Mucosa of stomach (tissue), 1 donor: ENCODE data around the gene CD53.
"Not testable (repeated sequence)": the region's sequence is repeated elsewhere in the genome, so short reads cannot be mapped to it uniquely, and the experiment has no call there.

Experiments
- H3K27me3 ChIP-seq: one replicate; pipeline ENCODE4 v1.7.0; 2013; ENCODE audit warnings: mild to moderate bottlenecking, low read length; ENCODE audit not compliant: control insufficient read depth, insufficient read depth
- H3K36me3 ChIP-seq: one replicate; pipeline ENCODE4 v1.7.0; 2013; ENCODE audit warnings: low read length; ENCODE audit not compliant: control insufficient read depth, insufficient read depth
- H3K4me1 ChIP-seq: one replicate; pipeline ENCODE4 v1.7.0; 2013; ENCODE audit warnings: mild to moderate bottlenecking, low read length; ENCODE audit not compliant: control insufficient read depth, insufficient read depth
- H3K4me3 ChIP-seq: one replicate; pipeline ENCODE4 v1.7.0; 2013; ENCODE audit warnings: low read length
- H3K9ac ChIP-seq: one replicate; pipeline ENCODE4 v1.7.0; 2013; ENCODE audit warnings: mild to moderate bottlenecking, low read length, moderate library complexity
- H3K9me3 ChIP-seq: one replicate; pipeline ENCODE4 v1.7.0; 2013; ENCODE audit warnings: mild to moderate bottlenecking, low read length, moderate library complexity; ENCODE audit not compliant: control insufficient read depth
- donor health status: Pancreatic carcinoma.

The CD53 gene

GRCh38 chr1:110860174-110860573 is 12.8 kb upstream of the CD53 start:
- no peak overlapping the region for H3K9ac ChIP-seq
- no peak overlapping the region for H3K4me3 ChIP-seq
- no peaks in the 10 kb centered on the region for H3K9me3 ChIP-seq
- no peaks in the 10 kb centered on the region for H3K4me1 ChIP-seq
- H3K27me3 ChIP-seq, result no peaks in the 10 kb centered on the region
- no peaks in the 10 kb centered on the region for H3K36me3 ChIP-seq

- H3K36me3 ChIP-seq, H3K9ac ChIP-seq, H3K9me3 ChIP-seq: not testable (repeated sequence)
Observed at GRCh38 chr1:110860620-110861019, 12.3 kb upstream of the CD53 start.

GRCh38 chr1:110861942-110862341 is 11.0 kb upstream of the CD53 start:
- not testable (repeated sequence) for H3K4me3 ChIP-seq, H3K9me3 ChIP-seq, H3K4me1 ChIP-seq, H3K27me3 ChIP-seq, H3K36me3 ChIP-seq, H3K9ac ChIP-seq

More at GRCh38 chr1:110860620-110861019, 12.3 kb upstream of the CD53 start:
- H3K4me1 ChIP-seq, H3K27me3 ChIP-seq, H3K4me3 ChIP-seq: not testable (repeated sequence)

GRCh38 chr1:110864287-110864686 is 8.7 kb upstream of the CD53 start:
- Histone ChIP-seq H3K27me3 (no peaks in the 10 kb centered on the region), H3K9me3 (no peaks in the 10 kb centered on the region), H3K4me3 (no peak overlapping the region), H3K36me3 (no peaks in the 10 kb centered on the region), H3K9ac (no peak overlapping the region), H3K4me1 (no peaks in the 10 kb centered on the region)

GRCh38 chr1:110870721-110871388 is 2.1 kb upstream of the CD53 start:
- Histone ChIP-seq H3K9me3 (no peaks in the 10 kb centered on the region), H3K36me3 (no peaks in the 10 kb centered on the region), H3K9ac (no peak overlapping the region), H3K27me3 (no peaks in the 10 kb centered on the region), H3K4me3 (no peak overlapping the region), H3K4me1 (peaks cover 7% of the 10 kb centered on the region)

GRCh38 chr1:110872366-110872744 is 593 bp upstream of the CD53 start:
- no peak overlapping the region for H3K4me3 ChIP-seq
- no peak overlapping the region for H3K9ac ChIP-seq
- no peaks in the 10 kb centered on the region for H3K36me3 ChIP-seq
- peaks cover 7% of the 10 kb centered on the region for H3K4me1 ChIP-seq
- H3K27me3 ChIP-seq, result no peaks in the 10 kb centered on the region
- H3K9me3 ChIP-seq, result no peaks in the 10 kb centered on the region

GRCh38 chr1:110873856-110874255 is 908 bp downstream of the CD53 start:
- H3K9ac ChIP-seq, result peak overlapping the region; percentile 45
- no peaks in the 10 kb centered on the region for H3K9me3 ChIP-seq
- peaks cover 7% of the 10 kb centered on the region for H3K4me1 ChIP-seq
- no peak overlapping the region for H3K4me3 ChIP-seq
- H3K36me3 ChIP-seq, result no peaks in the 10 kb centered on the region
- no peaks in the 10 kb centered on the region for H3K27me3 ChIP-seq

GRCh38 chr1:110874324-110875215 is 1.6 kb downstream of the CD53 start:
- Histone ChIP-seq H3K9me3 (no peaks in the 10 kb centered on the region), H3K4me3 (no peak overlapping the region), H3K4me1 (peaks cover 7% of the 10 kb centered on the region), H3K36me3 (no peaks in the 10 kb centered on the region), H3K9ac (no peak overlapping the region), H3K27me3 (no peaks in the 10 kb centered on the region)

GRCh38 chr1:110875216-110875731 is 2.3 kb downstream of the CD53 start:
- peaks cover 7% of the 10 kb centered on the region for H3K4me1 ChIP-seq
- no peaks in the 10 kb centered on the region for H3K27me3 ChIP-seq
- no peak overlapping the region for H3K9ac ChIP-seq
- no peaks in the 10 kb centered on the region for H3K9me3 ChIP-seq
- no peaks in the 10 kb centered on the region for H3K36me3 ChIP-seq
- H3K4me3 ChIP-seq, result no peak overlapping the region

GRCh38 chr1:110876748-110877341 is 3.9 kb downstream of the CD53 start:
- no peaks in the 10 kb centered on the region for H3K9me3 ChIP-seq
- no peaks in the 10 kb centered on the region for H3K36me3 ChIP-seq
- H3K9ac ChIP-seq, result no peak overlapping the region
- no peak overlapping the region for H3K4me3 ChIP-seq
- no peaks in the 10 kb centered on the region for H3K27me3 ChIP-seq
- H3K4me1 ChIP-seq, result peaks cover 7% of the 10 kb centered on the region

GRCh38 chr1:110877364-110877763 is 4.4 kb downstream of the CD53 start:
- Histone ChIP-seq H3K4me1 (peaks cover 7% of the 10 kb centered on the region), H3K4me3 (no peak overlapping the region), H3K36me3 (no peaks in the 10 kb centered on the region), H3K9me3 (no peaks in the 10 kb centered on the region), H3K9ac (no peak overlapping the region), H3K27me3 (no peaks in the 10 kb centered on the region)

GRCh38 chr1:110877776-110878175 is 4.8 kb downstream of the CD53 start:
- H3K4me3 ChIP-seq, result no peak overlapping the region
- no peaks in the 10 kb centered on the region for H3K36me3 ChIP-seq
- H3K9ac ChIP-seq, result no peak overlapping the region
- H3K4me1 ChIP-seq, result peaks cover 7% of the 10 kb centered on the region
- no peaks in the 10 kb centered on the region for H3K27me3 ChIP-seq
- H3K9me3 ChIP-seq, result no peaks in the 10 kb centered on the region
